ENCODE measurements around the gene NPAS2. TPM values are rescaled to one million over a fixed set of nuclear protein-coding genes. Genes with fewer than 3 reads are reported as not detected.

NPAS2 gene
- total RNA-seq, 4 donors from 2014 or later = 14.1 to 45.8 (median 28.1) TPM

- TF ChIP-seq EP300 (IDR thresholded peaks at IDR 0.05) (no peak), POLR2AphosphoS5 (IDR thresholded peaks at IDR 0.05) (no peak), POLR2A (IDR thresholded peaks at IDR 0.05; ENCODE audit: low read depth) (no peak)
- TF ChIP-seq, protein P1, sequence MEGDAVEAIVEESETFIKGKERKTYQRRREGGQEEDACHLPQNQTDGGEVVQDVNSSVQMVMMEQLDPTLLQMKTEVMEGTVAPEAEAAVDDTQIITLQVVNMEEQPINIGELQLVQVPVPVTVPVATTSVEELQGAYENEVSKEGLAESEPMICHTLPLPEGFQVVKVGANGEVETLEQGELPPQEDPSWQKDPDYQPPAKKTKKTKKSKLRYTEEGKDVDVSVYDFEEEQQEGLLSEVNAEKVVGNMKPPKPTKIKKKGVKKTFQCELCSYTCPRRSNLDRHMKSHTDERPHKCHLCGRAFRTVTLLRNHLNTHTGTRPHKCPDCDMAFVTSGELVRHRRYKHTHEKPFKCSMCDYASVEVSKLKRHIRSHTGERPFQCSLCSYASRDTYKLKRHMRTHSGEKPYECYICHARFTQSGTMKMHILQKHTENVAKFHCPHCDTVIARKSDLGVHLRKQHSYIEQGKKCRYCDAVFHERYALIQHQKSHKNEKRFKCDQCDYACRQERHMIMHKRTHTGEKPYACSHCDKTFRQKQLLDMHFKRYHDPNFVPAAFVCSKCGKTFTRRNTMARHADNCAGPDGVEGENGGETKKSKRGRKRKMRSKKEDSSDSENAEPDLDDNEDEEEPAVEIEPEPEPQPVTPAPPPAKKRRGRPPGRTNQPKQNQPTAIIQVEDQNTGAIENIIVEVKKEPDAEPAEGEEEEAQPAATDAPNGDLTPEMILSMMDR (IDR thresholded peaks at IDR 0.05) = no peak
- Histone ChIP-seq H3K27ac (replicated peaks in 1 of 4) (no peak overlapping the region), H3K4me3 (no peak overlapping the region), H3K4me1 (peaks cover 16 to 23% (median 19%) of the 10 kb centered on the region in 4 donors), H3K27me3 (no peaks in the 10 kb centered on the region), H3K36me3 (peaks cover 0 to 23% (median 5%) of the 10 kb centered on the region in 4 donors), H3K9me3 (no peaks in the 10 kb centered on the region)
- WGBS = 84% methylated on average over 6 of the region's 6 CpGs
- intact Hi-C loops (cut with DNase I) = no loop called here
- DNase-seq (ENCODE audit: extremely low spot score) = no peak
These were observed 134.1 kb downstream of the NPAS2 start for GRCh38 chr2:100954044-100954420.

- Histone ChIP-seq H3K27me3 (no peaks in the 10 kb centered on the region), H3K9me3 (no peaks in the 10 kb centered on the region), H3K27ac (replicated peaks in 1 of 4) (no peak overlapping the region), H3K4me3 (no peak overlapping the region), H3K36me3 (peaks cover 0 to 15% (median 2%) of the 10 kb centered on the region in 4 donors), H3K4me1 (peaks cover 18 to 30% (median 23%) of the 10 kb centered on the region in 4 donors)
- WGBS = 94% methylated on average over 4 of the region's 4 CpGs
- TF ChIP-seq POLR2A (IDR thresholded peaks at IDR 0.05; ENCODE audit: low read depth) (no peak), EP300 (IDR thresholded peaks at IDR 0.05) (no peak), POLR2AphosphoS5 (IDR thresholded peaks at IDR 0.05) (no peak)
- TF ChIP-seq, protein P1 (IDR thresholded peaks at IDR 0.05) = no peak
- intact Hi-C loops (cut with DNase I) = no loop called here
- DNase-seq (ENCODE audit: extremely low spot score) = no peak
These were observed 135.3 kb downstream of the NPAS2 start for GRCh38 chr2:100955226-100955625.

DNA sequence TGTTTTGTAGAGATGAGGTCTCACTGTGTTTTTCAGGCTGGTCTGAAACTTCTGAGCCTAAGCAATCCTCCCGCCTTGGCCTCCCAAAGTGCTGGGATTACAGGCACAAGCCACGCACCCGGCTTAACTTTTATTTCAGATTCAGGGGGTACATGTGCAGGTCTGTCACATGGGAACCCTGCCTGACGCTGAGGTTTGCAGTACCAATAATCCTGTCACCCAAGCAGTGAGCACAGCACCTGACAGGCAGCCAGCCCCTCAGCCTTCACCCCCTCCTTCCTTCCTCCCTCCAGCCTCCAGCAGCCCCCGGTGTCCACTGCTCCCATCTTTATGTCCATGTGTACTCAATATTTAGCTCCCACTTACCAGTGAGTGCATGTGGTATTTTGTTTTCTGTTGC lies 136.1 kb downstream of the NPAS2 start:
- 98% methylated on average over 5 of the region's 5 CpGs for WGBS
- TF ChIP-seq, protein P1 (IDR thresholded peaks at IDR 0.05) = no peak
- TF ChIP-seq EP300 (IDR thresholded peaks at IDR 0.05) (no peak), POLR2A (IDR thresholded peaks at IDR 0.05; ENCODE audit: low read depth) (no peak)
- H3K27me3 ChIP-seq = no peaks in the 10 kb centered on the region
- peaks cover 18 to 30% (median 23%) of the 10 kb centered on the region in 4 donors for H3K4me1 ChIP-seq
- H3K36me3 ChIP-seq = peaks cover 0 to 7% (median 0%) of the 10 kb centered on the region in 4 donors
- H3K9me3 ChIP-seq = no peaks in the 10 kb centered on the region
- no peak overlapping the region for H3K4me3 ChIP-seq
- intact Hi-C loops (cut with DNase I) = no loop called here
- no peak for DNase-seq (ENCODE audit: extremely low spot score)
- H3K27ac ChIP-seq (replicated peaks in 1 of 4) = no peak overlapping the region

GRCh38 chr2:100957996-100958653 lies 138.2 kb downstream of the NPAS2 start:
- DNase-seq (ENCODE audit: extremely low spot score) = no peak
- Histone ChIP-seq H3K27ac (replicated peaks in 1 of 4) (peak overlapping the region in 3 of 4 donors; percentile 34 to 62 (median 40)), H3K4me1 (peaks cover 18 to 30% (median 27%) of the 10 kb centered on the region in 4 donors), H3K9me3 (no peaks in the 10 kb centered on the region), H3K4me3 (peak overlapping the region in 1 of 4 donors; percentile 23), H3K27me3 (no peaks in the 10 kb centered on the region), H3K36me3 (no peaks in the 10 kb centered on the region)
- WGBS = 55% methylated on average over 16 of the region's 16 CpGs
- intact Hi-C loops (cut with DNase I) = no loop called here
- TF ChIP-seq, protein P1 (IDR thresholded peaks at IDR 0.05) = no peak
- TF ChIP-seq POLR2AphosphoS5 (IDR thresholded peaks at IDR 0.05) (peak; percentile 29 to 48), EP300 (IDR thresholded peaks at IDR 0.05) (no peak), POLR2A (IDR thresholded peaks at IDR 0.05; ENCODE audit: low read depth) (no peak)

All from esophagus muscularis mucosa (tissue), 4 donors.